ENCODE data around the gene RASGRP4. TPM values are rescaled to one million over a fixed set of nuclear protein-coding genes. Genes with fewer than 3 reads are reported as not detected.
A peak's percentile ranks its signal among the peaks of the same experiment; 100 is the strongest.

RASGRP4 gene
- total RNA-seq, 1 donor from 2014 or later, result 13.5 TPM

DNA sequence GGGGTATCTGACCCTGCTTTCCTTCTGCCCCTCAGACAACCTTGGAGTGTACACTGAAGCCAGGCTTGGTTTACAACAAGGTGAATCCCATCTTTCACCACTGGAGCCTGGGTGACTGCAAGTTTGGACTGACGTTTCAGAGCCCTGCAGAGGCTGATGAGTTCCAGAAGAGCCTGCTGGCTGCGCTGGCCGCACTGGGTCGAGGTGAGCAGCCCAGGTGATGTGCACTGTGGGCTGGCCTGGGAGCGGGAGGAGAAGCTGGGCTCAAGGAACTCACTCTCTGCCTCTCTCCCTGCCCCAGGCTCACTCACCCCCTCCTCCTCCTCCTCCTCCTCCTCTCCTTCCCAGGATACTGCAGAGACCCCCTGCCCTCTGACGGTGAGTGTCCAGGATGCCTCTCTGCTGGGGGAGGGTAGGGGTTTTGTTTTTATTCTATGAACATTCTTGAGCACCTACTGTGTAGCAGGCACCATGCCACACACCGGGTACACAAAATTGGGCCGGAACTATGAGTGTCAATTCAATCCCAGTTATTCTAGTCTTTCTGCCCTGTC is 34.0 kb downstream of the RASGRP4 start:
- H3K27ac ChIP-seq, result no peak overlapping the region
- H3K27me3 ChIP-seq (ENCODE audit: low read depth), result peaks cover 30% of the 10 kb centered on the region
- no peaks in the 10 kb centered on the region for H3K9me3 ChIP-seq
- peaks cover 22% of the 10 kb centered on the region for H3K4me1 ChIP-seq
- intact Hi-C loops (cut with DNase I), result no loop called here
- ATAC-seq (no peak), DNase-seq (no peak)
- no peaks in the 10 kb centered on the region for H3K36me3 ChIP-seq
- H3K4me3 ChIP-seq, result no peak overlapping the region
- TF ChIP-seq, protein P1, sequence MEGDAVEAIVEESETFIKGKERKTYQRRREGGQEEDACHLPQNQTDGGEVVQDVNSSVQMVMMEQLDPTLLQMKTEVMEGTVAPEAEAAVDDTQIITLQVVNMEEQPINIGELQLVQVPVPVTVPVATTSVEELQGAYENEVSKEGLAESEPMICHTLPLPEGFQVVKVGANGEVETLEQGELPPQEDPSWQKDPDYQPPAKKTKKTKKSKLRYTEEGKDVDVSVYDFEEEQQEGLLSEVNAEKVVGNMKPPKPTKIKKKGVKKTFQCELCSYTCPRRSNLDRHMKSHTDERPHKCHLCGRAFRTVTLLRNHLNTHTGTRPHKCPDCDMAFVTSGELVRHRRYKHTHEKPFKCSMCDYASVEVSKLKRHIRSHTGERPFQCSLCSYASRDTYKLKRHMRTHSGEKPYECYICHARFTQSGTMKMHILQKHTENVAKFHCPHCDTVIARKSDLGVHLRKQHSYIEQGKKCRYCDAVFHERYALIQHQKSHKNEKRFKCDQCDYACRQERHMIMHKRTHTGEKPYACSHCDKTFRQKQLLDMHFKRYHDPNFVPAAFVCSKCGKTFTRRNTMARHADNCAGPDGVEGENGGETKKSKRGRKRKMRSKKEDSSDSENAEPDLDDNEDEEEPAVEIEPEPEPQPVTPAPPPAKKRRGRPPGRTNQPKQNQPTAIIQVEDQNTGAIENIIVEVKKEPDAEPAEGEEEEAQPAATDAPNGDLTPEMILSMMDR (IDR thresholded peaks at IDR 0.05), result no peak

DNA sequence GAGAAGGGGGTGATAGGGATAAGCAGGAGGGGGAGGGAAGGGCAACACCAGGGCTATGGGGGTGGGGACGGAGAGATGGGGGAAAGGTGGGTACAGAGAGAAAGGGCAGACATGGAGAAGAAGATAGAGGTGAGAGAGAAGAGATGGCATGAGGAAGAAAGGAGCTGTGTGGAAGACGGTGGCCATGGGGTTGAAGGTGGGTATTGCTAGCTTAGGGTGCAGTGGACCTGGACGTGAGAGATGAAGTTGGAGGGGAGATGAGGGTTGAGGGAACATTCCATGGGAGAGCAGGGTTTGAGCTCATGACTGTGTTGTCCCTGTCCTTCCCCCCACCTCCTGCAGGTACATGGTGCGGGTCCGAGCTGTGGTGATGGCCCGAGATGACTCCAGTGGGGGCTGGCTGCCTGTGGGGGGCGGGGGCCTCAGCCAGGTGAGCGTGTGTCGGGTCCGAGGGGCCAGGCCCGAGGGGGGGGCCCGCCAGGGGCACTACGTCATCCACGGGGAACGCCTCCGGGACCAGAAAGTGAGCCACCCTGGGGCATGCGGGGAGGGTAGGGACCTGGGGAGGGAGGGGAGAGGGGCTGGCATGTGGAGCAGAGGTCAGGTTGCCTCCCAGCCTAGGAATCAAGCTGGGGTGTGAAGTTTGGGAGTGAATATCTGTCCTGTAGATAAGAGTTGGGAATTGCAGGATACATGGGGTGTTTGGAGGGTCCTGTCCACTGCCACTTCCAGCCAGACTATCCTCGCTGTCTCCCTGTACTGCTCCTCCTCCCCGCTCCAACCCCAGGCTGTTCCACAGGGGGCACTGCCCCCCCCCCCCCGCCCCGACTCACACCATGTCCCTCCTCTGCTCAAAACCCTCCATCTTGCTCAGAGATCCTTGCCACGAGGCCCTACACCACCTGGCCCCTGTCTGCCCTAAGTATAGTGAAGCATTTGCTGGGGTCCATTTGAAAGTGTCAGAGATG is 35.8 kb downstream of the RASGRP4 start:
- Histone ChIP-seq H3K4me3 (no peak overlapping the region), H3K9me3 (no peaks in the 10 kb centered on the region), H3K27ac (no peak overlapping the region), H3K27me3 (ENCODE audit: low read depth) (peaks cover 16% of the 10 kb centered on the region), H3K4me1 (peaks cover 32% of the 10 kb centered on the region), H3K36me3 (no peaks in the 10 kb centered on the region)
- DNase-seq, result no peak
- intact Hi-C loops (cut with DNase I), result no loop called here
- TF ChIP-seq, protein P1 (IDR thresholded peaks at IDR 0.05), result no peak
- no peak for ATAC-seq

DNA sequence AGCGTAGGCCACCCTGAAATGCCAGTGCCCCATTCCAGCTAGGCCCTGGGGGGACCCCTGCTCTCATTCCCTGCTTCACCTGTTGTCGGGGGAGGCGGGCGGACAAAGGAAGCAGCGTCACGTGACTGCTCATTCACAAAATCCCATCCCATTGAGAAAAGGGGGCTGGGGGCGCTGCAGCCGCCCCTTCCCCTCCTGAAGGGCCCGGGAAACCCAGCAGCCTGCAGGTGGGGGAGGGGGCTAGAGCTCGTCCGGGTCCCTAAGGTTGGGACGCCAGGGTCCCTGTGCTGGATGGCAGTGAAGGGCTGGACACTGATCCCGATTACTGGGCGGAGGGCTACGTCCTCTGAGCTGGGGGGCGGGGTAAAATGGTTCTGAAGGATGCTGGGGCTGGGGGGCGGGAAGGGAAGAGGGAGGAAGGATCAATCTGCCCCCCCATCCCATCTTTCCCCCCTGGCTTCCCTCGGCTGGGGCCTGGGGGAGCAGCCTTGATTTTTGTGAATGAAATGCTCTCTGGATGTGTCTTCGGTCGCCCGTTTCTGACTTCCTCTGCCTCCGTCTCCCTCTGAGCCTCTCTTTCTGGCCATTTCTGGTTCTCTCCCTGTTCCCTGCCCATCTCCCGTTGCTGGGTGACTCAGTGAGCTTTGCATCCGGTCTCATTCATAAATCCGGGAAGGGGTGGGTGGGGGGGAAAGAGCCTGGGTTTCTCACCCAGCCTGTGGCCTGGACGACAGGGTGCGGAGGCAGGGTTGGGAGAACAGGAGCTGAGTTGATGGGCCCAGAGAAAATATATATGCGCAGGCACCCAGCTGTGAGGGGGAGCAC is 36.7 kb downstream of the RASGRP4 start:
- Histone ChIP-seq H3K4me1 (peaks cover 32% of the 10 kb centered on the region), H3K36me3 (no peaks in the 10 kb centered on the region), H3K27me3 (ENCODE audit: low read depth) (peaks cover 15% of the 10 kb centered on the region), H3K27ac (no peak overlapping the region), H3K4me3 (peak overlapping the region; percentile 62), H3K9me3 (no peaks in the 10 kb centered on the region)
- ATAC-seq, result no peak
- DNase-seq, result no peak
- TF ChIP-seq, protein P1 (IDR thresholded peaks at IDR 0.05), result no peak
- intact Hi-C loops (cut with DNase I), result no loop called here

DNA sequence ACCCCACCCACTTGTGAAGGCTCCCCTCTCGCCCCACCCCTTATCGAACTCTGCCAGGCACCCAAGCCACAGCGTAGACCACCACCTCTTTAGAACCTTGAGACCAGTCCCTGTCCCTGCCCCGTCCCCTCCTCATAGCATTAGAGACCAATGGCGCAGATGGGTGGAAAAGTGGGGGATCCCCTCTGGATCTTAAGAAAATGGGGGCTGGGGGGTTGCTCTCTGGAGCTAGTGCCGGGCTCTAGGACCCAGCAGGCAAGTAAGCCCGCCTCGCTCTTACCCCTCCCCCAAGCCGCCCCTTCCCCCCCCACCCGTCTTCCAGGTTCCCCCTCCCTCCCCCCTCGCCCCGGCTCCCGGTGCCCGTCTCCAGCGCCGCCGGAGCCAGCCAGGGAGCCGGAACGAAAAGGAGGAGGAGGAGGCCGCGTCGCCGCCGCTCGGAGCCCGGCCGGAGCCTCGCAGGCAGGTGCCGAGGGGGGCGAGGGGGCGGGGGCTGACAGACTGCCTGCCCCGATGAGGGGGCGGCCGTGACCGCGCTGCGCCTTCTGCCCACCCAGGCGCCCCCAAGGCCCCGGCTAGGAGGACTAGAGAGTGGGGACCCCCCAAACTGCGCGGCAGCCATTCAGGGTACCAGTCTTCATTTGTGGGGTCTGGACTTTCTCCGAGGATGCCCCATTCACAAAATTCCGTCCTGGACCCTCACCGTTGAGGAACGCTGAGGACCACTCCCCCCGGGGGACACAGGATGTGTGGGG is 37.5 kb downstream of the RASGRP4 start, which contains the start of gene SPRED3:
Gene SPRED3 (plus strand): TSS at position 349 of the 752 bp plus-strand sequence. CDS start 1,606 bp downstream, outside the sequence.
- peak within 1 kb of the TSS; percentile 62 for H3K4me3 ChIP-seq
- intact Hi-C loops (cut with DNase I), result no loop called here
- peaks cover 12% of the 10 kb centered on the region for H3K27me3 ChIP-seq (ENCODE audit: low read depth)
- H3K9me3 ChIP-seq, result no peaks in the 10 kb centered on the region
- no peak for DNase-seq
- peak within 1 kb of the TSS; percentile 39 for H3K27ac ChIP-seq
- TF ChIP-seq, protein P1 (IDR thresholded peaks at IDR 0.05), result no peak
- peak in 1 of 2 donors; percentile 2 for ATAC-seq
- peaks cover 6% of the 10 kb centered on the region for H3K36me3 ChIP-seq
- peaks cover 32% of the 10 kb centered on the region for H3K4me1 ChIP-seq

All from lower lobe of right lung (tissue), 2 donors.